GM06990 (cell line): ENCODE data around the gene PRKCH.
A peak's percentile ranks its signal among the peaks of the same experiment; 100 is the strongest.

ENCODE experiments used
- DNase-seq: peaks from one replicate; pipeline ENCODE4 v3.0.0-alpha.2; 2011; ENCODE audit not compliant: insufficient read length; ENCODE audit errors: extremely low read depth
- H3K27me3 ChIP-seq: replicated peaks from 2 replicates; pipeline ENCODE4 v1.6.0; 2011; ENCODE audit warnings: low read length; ENCODE audit not compliant: control insufficient read depth, insufficient read depth
- H3K36me3 ChIP-seq: 2 replicates; pipeline ENCODE4 v1.5.1; 2011; ENCODE audit warnings: low read length; ENCODE audit not compliant: control insufficient read depth, insufficient read depth
- H3K4me3 ChIP-seq: replicated peaks from 2 replicates; pipeline ENCODE4 v1.5.1; 2011; ENCODE audit warnings: low read depth, mild to moderate bottlenecking, control low read depth, low read length
- CTCF ChIP-seq: IDR thresholded peaks from 2 replicates; pipeline ENCODE4 v1.5.1; 2011; ENCODE audit warnings: low read length, control low read depth, mild to moderate bottlenecking, inconsistent platforms; ENCODE audit not compliant: insufficient read depth, poor library complexity, severe bottlenecking

PRKCH gene

GRCh38 chr14:61320806-61321384, 484 bp upstream of the PRKCH start:
- Histone ChIP-seq H3K4me3 (peak overlapping the region; percentile 83), H3K27me3 (no peaks in the 10 kb centered on the region; the same call in 1 of the 2 replicates), H3K36me3 (no peaks in the 10 kb centered on the region)
- peak; percentile 15 for TF ChIP-seq CTCF
- no peak for DNase-seq

- Histone ChIP-seq H3K27me3 (no peaks in the 10 kb centered on the region; the same call in 1 of the 2 replicates), H3K36me3 (no peaks in the 10 kb centered on the region), H3K4me3 (peak overlapping the region; percentile 83)
- no peak for TF ChIP-seq CTCF
- peak; percentile 73 for DNase-seq
Observed at GRCh38 chr14:61322011-61322798, 826 bp downstream of the PRKCH start.

GRCh38 chr14:61322799-61323290, 1.5 kb downstream of the PRKCH start:
- no peaks in the 10 kb centered on the region for H3K36me3 ChIP-seq
- H3K27me3 ChIP-seq = no peaks in the 10 kb centered on the region; the same call in 1 of the 2 replicates
- H3K4me3 ChIP-seq = peak overlapping the region; percentile 83
- no peak for TF ChIP-seq CTCF
- no peak for DNase-seq

- no peaks in the 10 kb centered on the region for H3K36me3 ChIP-seq
- no peaks in the 10 kb centered on the region; the same call in 1 of the 2 replicates for H3K27me3 ChIP-seq
- 0 out of 2 replicates have a peak overlapping the region, but pooled peaks have one; percentile 16 for H3K4me3 ChIP-seq
- no peak for TF ChIP-seq CTCF
- DNase-seq = no peak
Observed at GRCh38 chr14:61323970-61324369, 2.6 kb downstream of the PRKCH start.

- Histone ChIP-seq H3K4me3 (no peak overlapping the region), H3K36me3 (no peaks in the 10 kb centered on the region), H3K27me3 (no peaks in the 10 kb centered on the region; the same call in 1 of the 2 replicates)
- DNase-seq = no peak
- TF ChIP-seq CTCF = no peak
Observed at GRCh38 chr14:61325166-61325565, 3.8 kb downstream of the PRKCH start.
